ENCODE results near the gene IQCE.

DNA sequence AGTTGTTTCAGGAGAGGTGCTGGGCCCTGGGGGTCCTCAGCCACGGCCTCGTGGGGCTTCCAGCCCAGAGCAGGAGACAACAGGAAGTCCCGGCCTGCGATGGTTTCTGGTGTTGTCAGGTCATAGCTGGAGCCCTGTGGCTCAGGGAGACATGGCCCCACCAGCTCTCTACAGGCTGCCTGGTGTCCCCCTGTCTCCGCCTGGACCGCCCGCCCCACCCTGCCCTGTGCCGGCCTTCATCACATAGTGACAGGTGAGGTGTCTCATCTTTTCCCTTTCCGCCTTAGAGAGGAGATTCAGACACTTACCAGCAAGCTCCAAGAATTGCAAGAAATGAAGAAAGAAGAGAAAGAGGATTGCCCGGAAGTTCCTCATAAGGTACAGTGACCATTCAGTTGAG is 35.8 kb downstream of the IQCE start:
- no peak for TF ChIP-seq POLR2AphosphoS5 (IDR thresholded peaks at IDR 0.05)
- TF ChIP-seq, protein P1, sequence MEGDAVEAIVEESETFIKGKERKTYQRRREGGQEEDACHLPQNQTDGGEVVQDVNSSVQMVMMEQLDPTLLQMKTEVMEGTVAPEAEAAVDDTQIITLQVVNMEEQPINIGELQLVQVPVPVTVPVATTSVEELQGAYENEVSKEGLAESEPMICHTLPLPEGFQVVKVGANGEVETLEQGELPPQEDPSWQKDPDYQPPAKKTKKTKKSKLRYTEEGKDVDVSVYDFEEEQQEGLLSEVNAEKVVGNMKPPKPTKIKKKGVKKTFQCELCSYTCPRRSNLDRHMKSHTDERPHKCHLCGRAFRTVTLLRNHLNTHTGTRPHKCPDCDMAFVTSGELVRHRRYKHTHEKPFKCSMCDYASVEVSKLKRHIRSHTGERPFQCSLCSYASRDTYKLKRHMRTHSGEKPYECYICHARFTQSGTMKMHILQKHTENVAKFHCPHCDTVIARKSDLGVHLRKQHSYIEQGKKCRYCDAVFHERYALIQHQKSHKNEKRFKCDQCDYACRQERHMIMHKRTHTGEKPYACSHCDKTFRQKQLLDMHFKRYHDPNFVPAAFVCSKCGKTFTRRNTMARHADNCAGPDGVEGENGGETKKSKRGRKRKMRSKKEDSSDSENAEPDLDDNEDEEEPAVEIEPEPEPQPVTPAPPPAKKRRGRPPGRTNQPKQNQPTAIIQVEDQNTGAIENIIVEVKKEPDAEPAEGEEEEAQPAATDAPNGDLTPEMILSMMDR (IDR thresholded peaks at IDR 0.05; ENCODE audit: poor library complexity, severe bottlenecking), result no peak
- TF ChIP-seq TAF1 (IDR thresholded peaks at IDR 0.05; ENCODE audit: low read depth), result no peak
- TF ChIP-seq EZH2 (IDR thresholded peaks at IDR 0.05; ENCODE audit: borderline replicate concordance, insufficient read depth, low read length, poor library complexity, severe bottlenecking), result no peak
- TF ChIP-seq MXI1 (conservative IDR thresholded peaks at IDR 0.05; ENCODE audit: poor library complexity, severe bottlenecking), result no peak
- TF ChIP-seq EP300 (conservative IDR thresholded peaks at IDR 0.05; ENCODE audit: poor library complexity, severe bottlenecking), result no peak
- TF ChIP-seq RAD21 (conservative IDR thresholded peaks at IDR 0.05), result no peak
- no peak for TF ChIP-seq SMC3 (conservative IDR thresholded peaks at IDR 0.05; ENCODE audit: poor library complexity)

All from neural cell (in vitro differentiated cells).